Suprapubic skin (tissue), 3 donors: Measurements from ENCODE around the gene LRRTM2.

Experiments
- CTCF ChIP-seq, 2 donors: fragments of 200-600 bp in 1 of 2; fragments of 450-650 bp in 1 of 2; sonication (generic) in 1 of 2; IDR thresholded peaks; one replicate each; pipeline ENCODE4 v1.5.1; 2016 to 2019; ENCODE audit warnings: antibody characterized with exemption in 2 of 2, mild to moderate bottlenecking in 1 of 2, moderate library complexity in 1 of 2
- EP300 ChIP-seq: sonication (generic); formaldehyde crosslinking; IDR thresholded peaks from one replicate; pipeline ENCODE4 v1.6.1; 2017; ENCODE audit warnings: antibody characterized with exemption

- TF ChIP-seq CTCF (IDR thresholded peaks at IDR 0.05) (no peak), EP300 (no peak)
Measured at GRCh38 chr5:138889994-138890393, 14.9 kb upstream of the LRRTM2 start.
